Choroid plexus epithelial cell (primary cell): ENCODE results near the gene HAO2.

Source experiments
- DNase-seq: peaks from one replicate; pipeline ENCODE4 v3.0.0-alpha.2; 2010; ENCODE audit warnings: low read depth
- H3K4me3 ChIP-seq: 2 replicates; pipeline ENCODE4 v1.5.1; 2011; ENCODE audit warnings: low read depth, mild to moderate bottlenecking, control low read depth, low read length, moderate library complexity
- CTCF ChIP-seq: conservative IDR thresholded peaks from 2 replicates; pipeline ENCODE4 v1.5.1; 2011; ENCODE audit warnings: low read depth, mild to moderate bottlenecking, control low read depth, inconsistent platforms, low read length, moderate library complexity

Gene HAO2

GRCh38 chr1:119368554-119368953 lies at the start of gene HAO2:
HAO2 (plus strand) TSS chr1:119368785; CDS start chr1:119381086, 12,301 bp downstream.
- no peak within 1 kb of the TSS for H3K4me3 ChIP-seq
- no peak for DNase-seq
- TF ChIP-seq CTCF, result no peak

- no peak for DNase-seq
- no peak for TF ChIP-seq CTCF
- no peak overlapping the region for H3K4me3 ChIP-seq
Observed at GRCh38 chr1:119320100-119320499, 48.5 kb upstream of the HAO2 start.

- no peak overlapping the region for H3K4me3 ChIP-seq
- no peak for DNase-seq
- TF ChIP-seq CTCF, result no peak
Observed at GRCh38 chr1:119321666-119322419, 46.7 kb upstream of the HAO2 start.

GRCh38 chr1:119323216-119323982 lies 45.2 kb upstream of the HAO2 start:
- no peak for TF ChIP-seq CTCF
- H3K4me3 ChIP-seq, result no peak overlapping the region
- no peak for DNase-seq

GRCh38 chr1:119324198-119324597 lies 44.4 kb upstream of the HAO2 start:
- no peak overlapping the region for H3K4me3 ChIP-seq
- no peak for TF ChIP-seq CTCF
- DNase-seq, result no peak

GRCh38 chr1:119326251-119326650 lies 42.3 kb upstream of the HAO2 start:
- DNase-seq, result no peak
- no peak for TF ChIP-seq CTCF
- H3K4me3 ChIP-seq, result no peak overlapping the region
